NCI-H1694 (cell line): ENCODE data around the gene LRIF1.
"Not testable (repeated sequence)": the region's sequence is repeated elsewhere in the genome, so short reads cannot be mapped to it uniquely, and the experiment has no call there.

Source experiments
- DNase-seq: peaks from one replicate; lab custom pipeline; 2025; lab: John Stamatoyannopoulos, UW

The LRIF1 gene

GRCh38 chr1:110963691-110964454, at the start of gene LRIF1:
LRIF1 (minus strand) TSS chr1:110963922; CDS start chr1:110963688, 234 bp downstream.
- peak; percentile 99 for DNase-seq

GRCh38 chr1:111008031-111008430, 44.3 kb upstream of the LRIF1 start:
- no peak for DNase-seq

- DNase-seq, result no peak
Measured at GRCh38 chr1:111006556-111006955, 42.8 kb upstream of the LRIF1 start.

- DNase-seq, result not testable (repeated sequence)
Measured at GRCh38 chr1:110999607-111000006, 35.9 kb upstream of the LRIF1 start.

- peak; percentile 40 for DNase-seq
Measured at GRCh38 chr1:110992329-110992728, 28.6 kb upstream of the LRIF1 start.

- DNase-seq, result not testable (repeated sequence)
Measured at GRCh38 chr1:110991295-110991694, 27.6 kb upstream of the LRIF1 start.

GRCh38 chr1:110990541-110990940, 26.8 kb upstream of the LRIF1 start:
- no peak for DNase-seq

- DNase-seq, result no peak
Measured at GRCh38 chr1:110986407-110986891, 22.7 kb upstream of the LRIF1 start.

- DNase-seq, result no peak
Measured at GRCh38 chr1:110982320-110982719, 18.6 kb upstream of the LRIF1 start.

- no peak for DNase-seq
Measured at GRCh38 chr1:110979154-110979553, 15.4 kb upstream of the LRIF1 start.

- DNase-seq, result no peak
Measured at GRCh38 chr1:110976089-110976488, 12.4 kb upstream of the LRIF1 start.

- DNase-seq, result no peak
Measured at GRCh38 chr1:110975265-110975664, 11.5 kb upstream of the LRIF1 start.

GRCh38 chr1:110967256-110967655, 3.5 kb upstream of the LRIF1 start:
- no peak for DNase-seq

GRCh38 chr1:110964455-110964903, 757 bp upstream of the LRIF1 start:
- no peak for DNase-seq

- peak; percentile 60 for DNase-seq
Measured at GRCh38 chr1:110962892-110963690, 631 bp downstream of the LRIF1 start.

GRCh38 chr1:110961902-110962301, 1.8 kb downstream of the LRIF1 start:
- DNase-seq, result no peak

- DNase-seq, result no peak
Measured at GRCh38 chr1:110960777-110961420, 2.8 kb downstream of the LRIF1 start.

GRCh38 chr1:110957798-110958197, 5.9 kb downstream of the LRIF1 start:
- DNase-seq, result no peak

- DNase-seq, result no peak
Measured at GRCh38 chr1:110956586-110956985, 7.1 kb downstream of the LRIF1 start.

GRCh38 chr1:110953031-110953430, 10.7 kb downstream of the LRIF1 start:
- DNase-seq, result no peak

GRCh38 chr1:110952031-110952430, 11.7 kb downstream of the LRIF1 start:
- DNase-seq, result no peak

GRCh38 chr1:110951161-110951560, 12.6 kb downstream of the LRIF1 start:
- no peak for DNase-seq
